ENCODE measurements around the gene BIVM. TPM values are rescaled to one million over a fixed set of nuclear protein-coding genes. Genes with fewer than 3 reads are reported as not detected.

BIVM gene
- total RNA-seq, 1 donor, result 44.2 TPM

- no peak for DNase-seq (ENCODE audit: low read depth)
- no peak for TF ChIP-seq CTCF (IDR thresholded peaks at IDR 0.05; ENCODE audit: insufficient read depth, low read length)
Measured at GRCh38 chr13:102872531-102872930, 73.6 kb downstream of the BIVM start.

GRCh38 chr13:102873653-102874052 is 74.7 kb downstream of the BIVM start:
- no peak for TF ChIP-seq CTCF (IDR thresholded peaks at IDR 0.05; ENCODE audit: insufficient read depth, low read length)
- DNase-seq (ENCODE audit: low read depth), result no peak
- no peak overlapping the region for H3K4me3 ChIP-seq (ENCODE audit: low read depth, low read length)

More at GRCh38 chr13:102872531-102872930, 73.6 kb downstream of the BIVM start:
- no peak overlapping the region for H3K4me3 ChIP-seq (ENCODE audit: low read depth, low read length)

- no peak for TF ChIP-seq CTCF (IDR thresholded peaks at IDR 0.05; ENCODE audit: insufficient read depth, low read length)
- no peak overlapping the region for H3K4me3 ChIP-seq (ENCODE audit: low read depth, low read length)
- no peak for DNase-seq (ENCODE audit: low read depth)
Measured at GRCh38 chr13:102875256-102875655, 76.3 kb downstream of the BIVM start.

GRCh38 chr13:102877303-102877702 is 78.4 kb downstream of the BIVM start:
- H3K4me3 ChIP-seq (ENCODE audit: low read depth, low read length), result no peak overlapping the region
- DNase-seq (ENCODE audit: low read depth), result peak; percentile 43
- TF ChIP-seq CTCF (IDR thresholded peaks at IDR 0.05; ENCODE audit: insufficient read depth, low read length), result no peak

DNA sequence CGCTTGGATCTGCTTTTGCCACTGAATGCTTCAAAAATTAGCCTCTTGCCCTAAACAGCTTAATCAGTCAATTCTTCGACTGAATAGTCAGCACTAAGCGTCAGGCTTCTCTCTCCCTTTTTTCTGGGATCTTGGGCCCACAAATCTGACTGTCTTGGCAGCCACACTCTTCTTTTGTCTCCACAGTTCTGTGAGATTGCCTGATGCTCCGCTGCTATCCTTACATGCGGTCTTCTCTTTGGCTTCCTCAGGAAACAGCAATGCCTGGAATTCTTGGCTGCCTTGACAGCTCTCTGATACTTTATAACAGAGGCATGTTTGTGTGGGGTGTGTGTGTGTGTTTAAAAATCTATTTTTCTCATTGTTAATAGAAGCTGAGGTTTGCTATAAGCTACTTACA is 79.6 kb downstream of the BIVM start:
- H3K4me3 ChIP-seq (ENCODE audit: low read depth, low read length), result no peak overlapping the region
- TF ChIP-seq CTCF (IDR thresholded peaks at IDR 0.05; ENCODE audit: insufficient read depth, low read length), result no peak
- peak; percentile 80 for DNase-seq (ENCODE audit: low read depth)

GRCh38 chr13:102879793-102880499 is 81.0 kb downstream of the BIVM start:
- no peak for DNase-seq (ENCODE audit: low read depth)
- no peak for TF ChIP-seq CTCF (IDR thresholded peaks at IDR 0.05; ENCODE audit: insufficient read depth, low read length)
- H3K4me3 ChIP-seq (ENCODE audit: low read depth, low read length), result no peak overlapping the region
